NCI-H748 (cell line): ENCODE measurements around the gene RNF212B.
"Not testable (repeated sequence)": the region's sequence is repeated elsewhere in the genome, so short reads cannot be mapped to it uniquely, and the experiment has no call there.

Source experiments
- DNase-seq: peaks from one replicate; lab custom pipeline; 2025; ENCODE audit not compliant: unreplicated experiment; lab: John Stamatoyannopoulos, UW

Gene RNF212B, protein sequence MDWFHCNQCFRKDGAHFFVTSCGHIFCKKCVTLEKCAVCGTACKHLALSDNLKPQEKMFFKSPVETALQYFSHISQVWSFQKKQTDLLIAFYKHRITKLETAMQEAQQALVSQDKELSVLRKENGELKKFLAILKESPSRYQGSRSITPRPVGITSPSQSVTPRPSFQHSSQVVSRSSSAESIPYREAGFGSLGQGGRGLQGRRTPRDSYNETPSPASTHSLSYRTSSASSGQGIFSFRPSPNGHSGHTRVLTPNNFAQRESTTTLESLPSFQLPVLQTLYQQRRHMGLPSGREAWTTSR

DNA sequence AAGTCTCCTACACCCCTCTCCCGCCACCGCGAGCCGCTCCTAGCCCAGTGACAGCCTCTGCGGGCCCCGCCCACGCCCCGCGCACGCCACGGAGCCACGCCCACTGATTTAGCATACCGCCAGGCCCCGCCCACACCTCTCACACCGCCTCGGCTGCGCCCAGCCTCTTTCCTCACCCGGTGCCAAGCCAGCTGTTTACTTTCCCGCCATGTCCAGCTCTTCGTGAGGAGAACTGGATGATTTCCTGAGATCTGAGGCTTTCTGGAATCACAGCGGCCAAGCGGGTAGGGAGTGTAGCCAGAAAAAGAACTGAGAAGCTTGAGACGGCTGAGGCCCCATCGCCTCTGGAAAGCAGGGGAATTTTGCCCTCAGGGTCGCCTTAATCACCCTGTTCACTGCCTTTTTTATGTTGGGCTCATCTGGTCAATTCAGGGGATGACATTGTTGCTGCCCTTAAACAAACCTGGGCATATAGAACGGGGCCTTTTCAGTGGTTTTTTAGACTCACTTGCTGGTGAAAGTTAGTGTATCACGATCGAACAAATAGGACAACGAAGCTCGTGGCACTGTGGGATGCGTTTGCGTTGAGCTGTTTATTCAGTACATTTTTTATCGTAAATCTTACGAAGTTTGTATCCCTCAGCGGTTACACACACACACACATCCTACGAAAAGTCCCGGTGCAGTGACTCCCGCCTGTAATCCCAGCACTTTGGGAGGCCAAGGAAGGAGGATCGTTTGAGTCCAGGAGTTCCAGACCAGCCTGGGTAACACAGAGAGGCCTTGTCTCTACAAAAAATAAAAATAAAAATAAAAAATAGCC lies at the start of gene RNF212B:
Gene RNF212B (plus strand): TSS at position 165 of the 823 bp plus-strand sequence. CDS start 2,410 bp downstream, outside the sequence.
- peak; percentile 93 for DNase-seq

DNA sequence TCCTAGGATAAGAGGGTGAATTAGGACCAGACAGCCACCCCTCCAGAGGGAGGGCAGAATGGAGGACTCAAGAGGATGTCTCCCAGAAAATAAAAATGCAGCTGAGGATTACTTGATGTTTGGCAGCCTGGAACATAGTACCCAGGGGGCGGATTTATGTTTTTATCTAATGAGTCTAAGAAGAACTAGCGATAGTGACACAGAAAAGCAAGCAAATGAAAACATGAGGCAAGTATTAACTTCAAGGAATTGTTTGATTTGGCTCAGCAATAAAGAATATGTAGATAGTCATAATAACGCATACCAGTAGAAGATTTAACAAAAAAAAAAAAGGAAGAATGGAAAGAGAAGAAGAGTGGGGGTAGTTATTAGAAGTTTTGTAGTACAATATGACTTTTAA lies 44.3 kb upstream of the RNF212B start:
- DNase-seq: no peak

DNA sequence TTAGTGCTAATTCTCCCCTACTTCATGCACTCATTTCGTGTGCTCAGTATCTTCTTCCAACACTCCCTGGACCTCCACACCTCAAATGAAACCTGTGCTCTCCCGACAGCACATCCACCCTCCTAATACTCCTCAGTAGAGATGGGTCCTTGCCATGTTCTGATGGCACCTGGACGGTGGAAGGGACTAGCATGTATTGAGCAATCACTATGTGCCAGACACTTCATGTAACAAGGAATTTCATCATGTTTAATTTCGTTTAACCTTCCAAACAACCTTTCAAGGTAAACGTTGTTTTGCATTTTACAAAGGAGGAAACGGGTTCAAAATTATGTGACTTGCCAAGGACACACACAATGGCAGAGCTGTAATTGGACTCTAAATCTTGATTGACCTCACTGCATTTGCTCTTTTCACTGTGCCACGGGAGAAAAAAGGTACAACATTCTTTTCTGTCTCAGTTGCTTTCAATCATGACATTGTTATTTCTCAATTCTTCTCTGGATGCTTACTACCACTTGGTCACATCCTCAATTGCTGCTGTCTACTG lies 42.1 kb upstream of the RNF212B start:
- DNase-seq: no peak

DNA sequence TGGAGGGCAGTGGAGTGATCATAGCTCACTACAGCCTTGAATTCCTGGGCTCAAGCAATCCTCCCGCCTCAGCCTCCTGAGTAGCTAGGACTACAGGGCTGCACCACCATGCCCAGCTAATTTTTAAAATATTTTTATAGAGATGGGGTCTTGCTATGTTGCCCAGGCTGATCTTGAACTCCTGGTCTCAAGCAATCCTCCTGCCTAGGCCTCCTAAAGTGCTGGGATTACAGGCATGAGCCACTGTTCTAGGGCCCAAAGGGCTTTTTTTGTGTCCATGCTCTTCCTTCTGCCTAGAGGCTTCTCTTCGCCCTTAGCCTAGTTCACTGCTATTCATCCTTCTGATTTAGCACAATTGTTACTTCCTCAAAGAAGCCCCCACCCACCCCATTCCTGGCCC lies 41.2 kb upstream of the RNF212B start:
- not testable (repeated sequence) for DNase-seq

DNA sequence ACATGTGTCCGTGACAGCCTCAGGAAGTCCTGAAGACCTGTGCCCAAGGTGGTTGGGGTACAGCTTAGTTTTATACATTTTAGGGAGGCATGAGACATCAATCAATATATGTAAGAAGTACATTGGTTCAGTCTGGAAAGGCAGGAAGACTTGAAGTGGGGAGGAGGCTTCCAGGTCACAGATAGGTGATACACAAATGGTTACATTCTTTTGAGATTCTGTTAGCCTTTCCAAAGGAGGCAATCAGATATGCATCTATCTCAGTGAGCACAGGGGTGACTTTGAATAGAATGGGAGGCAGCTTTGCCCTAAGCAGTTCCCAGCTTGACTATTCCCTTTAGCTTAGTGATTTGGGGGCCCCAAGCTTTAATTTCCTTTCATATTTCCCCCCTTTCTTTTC lies 38.6 kb upstream of the RNF212B start:
- not testable (repeated sequence) for DNase-seq

DNA sequence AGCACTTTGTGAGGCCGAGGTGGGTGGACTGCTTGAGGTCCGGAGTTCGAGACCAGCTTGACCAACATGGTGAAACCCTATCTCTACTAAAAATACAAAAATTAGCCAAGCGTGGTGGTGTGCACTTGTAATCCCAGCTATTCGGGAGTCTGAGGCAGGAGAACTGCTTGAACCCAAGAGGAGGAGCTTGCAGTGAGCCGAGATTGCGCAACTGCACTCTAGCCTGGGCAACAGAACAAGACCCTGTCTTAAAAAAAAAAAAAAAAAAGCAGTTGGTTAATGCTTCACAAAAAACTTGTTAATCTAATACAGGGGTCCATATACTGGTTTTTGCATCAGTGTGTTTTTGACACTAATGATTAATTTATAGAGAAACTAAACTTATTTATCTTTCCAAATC lies 35.7 kb upstream of the RNF212B start:
- DNase-seq: no peak

DNA sequence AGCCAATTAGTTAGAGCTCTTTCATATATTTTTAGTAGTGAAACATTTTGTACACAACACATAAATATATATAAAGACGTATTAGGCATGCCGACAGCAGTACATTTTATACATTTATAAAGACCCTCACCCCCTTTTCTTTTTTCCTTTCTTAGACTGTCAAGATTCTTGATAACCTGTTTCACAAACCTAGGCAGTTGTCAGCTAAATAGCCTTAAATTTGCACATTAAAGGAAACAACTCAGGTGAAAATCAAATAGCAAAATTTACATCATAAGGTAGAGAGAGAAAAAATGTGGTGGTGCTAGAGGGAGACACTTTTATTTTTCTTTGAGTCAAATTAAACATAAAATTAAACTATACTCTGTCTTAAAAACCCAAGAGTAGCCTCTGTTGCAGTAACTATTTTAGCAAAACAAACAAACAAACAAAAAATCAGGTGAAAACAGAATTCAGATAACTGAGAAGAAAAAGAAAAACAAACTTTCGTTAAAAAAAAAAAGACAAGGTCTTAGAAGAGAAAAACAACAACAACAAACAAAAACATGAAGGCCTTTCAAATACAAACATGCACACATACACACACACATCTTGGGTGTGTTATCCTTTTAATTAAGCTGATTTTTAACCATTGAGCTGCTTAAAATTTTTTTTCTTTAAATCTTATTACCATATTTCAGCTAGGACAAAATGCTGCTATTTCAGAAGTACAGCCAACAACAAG lies 31.2 kb upstream of the RNF212B start:
- no peak for DNase-seq

DNA sequence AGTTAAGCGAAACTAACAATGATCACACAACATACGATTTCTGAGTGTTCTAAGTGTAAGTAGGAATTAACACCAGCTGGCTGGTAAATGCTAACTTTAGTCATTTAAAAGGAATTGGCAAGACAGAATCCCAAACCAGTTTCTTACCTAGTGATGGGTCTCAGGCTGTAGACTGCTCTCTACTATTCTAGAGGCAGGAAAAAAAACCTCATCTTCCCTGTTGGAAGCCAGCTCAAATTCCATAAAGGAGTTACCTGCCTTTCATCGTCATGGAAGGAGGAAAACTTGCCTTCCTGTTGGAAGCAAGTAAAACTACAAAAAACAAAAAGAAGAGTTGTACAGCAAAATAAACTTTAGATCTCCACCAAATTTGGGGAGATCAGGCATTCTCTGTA lies 30.6 kb upstream of the RNF212B start:
- DNase-seq: no peak

DNA sequence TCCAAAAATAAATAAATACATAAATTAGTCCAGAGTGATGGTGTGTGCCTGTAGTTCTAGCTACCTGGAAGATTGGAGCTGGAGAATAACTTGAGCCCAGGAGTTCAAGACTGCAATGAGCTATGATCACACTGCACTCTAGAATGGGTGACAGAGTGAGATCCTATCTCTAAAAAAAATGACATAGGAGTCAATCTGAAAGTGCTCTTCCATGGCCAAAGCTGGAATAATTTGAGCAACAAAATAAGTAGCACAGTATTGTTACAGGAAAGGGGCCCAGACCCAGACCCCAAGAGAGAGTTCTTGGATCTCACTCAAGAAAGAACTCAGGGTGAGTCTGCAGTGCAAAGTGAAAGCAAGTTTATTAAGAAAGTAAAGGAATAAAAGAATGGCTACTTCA lies 29.4 kb upstream of the RNF212B start:
- DNase-seq: no peak

DNA sequence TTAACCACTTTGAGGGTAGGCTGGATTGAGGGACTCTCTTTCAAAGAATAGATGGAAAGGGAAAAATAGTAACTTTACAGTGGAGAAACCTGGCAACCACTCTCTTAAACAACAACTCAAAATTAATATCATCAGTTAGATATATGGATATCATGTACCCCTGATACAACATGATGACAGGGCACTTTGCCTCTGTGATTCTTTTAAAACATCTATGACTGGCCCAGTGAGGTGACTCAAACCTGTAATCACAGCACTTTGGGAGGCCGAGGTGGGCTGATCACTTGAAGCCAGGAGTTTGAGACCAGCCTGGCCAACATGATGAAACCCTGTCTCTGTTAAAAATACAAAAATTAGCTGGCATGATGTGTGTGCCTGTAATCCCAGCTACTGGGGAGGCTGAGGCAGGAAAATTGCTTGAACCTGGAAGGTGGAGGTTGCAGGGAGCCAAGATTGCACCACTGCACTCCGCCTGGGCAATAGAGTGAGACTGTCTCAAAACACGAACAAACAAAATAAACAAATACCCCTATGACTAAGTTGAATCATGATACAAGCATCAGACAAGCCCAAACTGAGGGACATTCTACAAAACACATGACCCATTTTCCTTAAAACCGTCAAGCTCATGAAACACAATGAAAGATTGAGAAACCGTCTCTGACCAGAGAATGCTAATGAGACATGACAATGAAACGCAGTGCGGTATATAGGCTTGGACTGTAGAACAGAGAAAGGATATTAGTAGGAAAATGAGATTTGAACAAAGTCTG lies 27.9 kb upstream of the RNF212B start:
- DNase-seq: no peak

DNA sequence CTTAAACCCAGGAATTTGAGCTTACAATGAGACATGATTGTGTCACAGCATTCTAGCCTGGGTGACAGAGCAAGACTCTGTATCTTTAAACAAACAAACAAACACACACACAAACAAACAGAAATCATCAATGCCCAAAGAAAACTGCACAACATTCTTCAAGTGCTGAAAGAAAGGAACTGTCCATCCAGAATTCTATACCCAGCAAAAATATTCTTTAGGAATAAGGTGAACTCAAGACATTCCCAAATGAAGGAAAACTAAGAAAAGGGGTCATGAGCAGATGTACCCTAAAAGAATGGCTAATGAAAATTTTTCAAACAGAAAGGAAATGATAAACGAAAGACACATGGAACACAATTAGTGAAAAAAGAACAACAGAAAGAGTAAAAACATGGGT lies 22.3 kb upstream of the RNF212B start:
- DNase-seq: no peak

DNA sequence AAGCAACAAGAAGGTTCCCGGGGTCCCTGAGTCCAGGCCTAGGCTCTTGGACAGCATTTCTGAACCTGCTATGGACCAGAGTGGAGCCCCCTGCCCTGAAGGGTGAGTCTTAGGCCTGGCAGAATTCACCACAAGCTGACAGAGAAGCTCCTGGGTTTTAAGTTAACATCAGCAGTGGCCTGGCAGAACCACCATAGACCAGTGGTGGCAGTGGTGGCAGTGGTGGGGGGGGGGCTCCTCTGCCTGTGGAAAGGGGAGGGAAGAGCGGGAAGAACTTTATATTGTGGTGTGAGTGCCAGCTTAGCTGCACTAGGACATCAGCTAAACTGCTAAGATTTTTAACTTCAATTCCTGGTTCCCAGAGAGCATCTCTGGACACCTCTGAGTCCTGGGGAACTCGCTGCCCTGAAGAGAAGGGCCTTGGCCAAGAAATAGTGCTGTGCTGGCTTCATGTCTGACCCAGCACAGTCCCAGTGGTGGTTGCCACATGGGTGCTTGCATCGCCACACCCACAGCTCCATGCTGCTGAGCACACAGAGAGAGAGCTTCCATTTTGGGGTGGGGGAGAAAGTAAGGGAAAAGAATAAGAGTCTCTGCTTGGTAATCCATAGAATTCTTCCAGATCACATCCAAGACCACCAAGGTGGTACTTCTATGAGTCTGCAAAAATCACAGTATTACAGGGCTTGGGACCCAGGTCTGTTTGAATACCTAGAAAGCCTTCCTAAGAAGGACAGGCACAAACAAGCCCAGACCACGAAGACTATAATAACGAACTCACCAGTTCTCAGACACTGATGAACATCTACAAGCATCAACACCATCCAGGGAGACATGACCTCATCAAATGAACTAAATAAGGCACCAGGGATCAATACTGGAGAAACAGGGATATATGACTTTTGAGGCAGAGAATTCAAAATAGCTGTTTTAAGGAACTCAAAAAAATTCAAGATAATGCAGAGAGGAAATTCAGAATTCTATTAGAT lies 20.4 kb upstream of the RNF212B start:
- DNase-seq: no peak

DNA sequence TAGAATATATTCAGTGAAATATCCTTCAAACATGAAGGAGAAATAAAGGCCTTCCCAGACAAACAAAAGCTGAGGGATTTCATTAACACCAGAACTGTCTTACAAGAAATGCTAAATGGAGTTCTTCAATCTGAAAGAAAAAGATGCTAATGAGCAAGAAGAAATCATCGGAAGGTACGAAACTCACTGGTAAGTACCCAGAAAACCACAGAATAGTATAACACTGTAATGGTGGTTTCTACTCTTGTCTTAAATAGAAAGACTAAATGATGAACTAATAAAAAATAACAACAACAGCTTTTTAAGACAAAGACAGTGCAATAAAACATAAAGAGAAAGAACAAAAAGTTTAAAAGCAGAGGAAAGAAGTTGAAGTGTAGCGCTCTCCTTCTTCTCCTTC lies 18.7 kb upstream of the RNF212B start:
- DNase-seq: no peak

DNA sequence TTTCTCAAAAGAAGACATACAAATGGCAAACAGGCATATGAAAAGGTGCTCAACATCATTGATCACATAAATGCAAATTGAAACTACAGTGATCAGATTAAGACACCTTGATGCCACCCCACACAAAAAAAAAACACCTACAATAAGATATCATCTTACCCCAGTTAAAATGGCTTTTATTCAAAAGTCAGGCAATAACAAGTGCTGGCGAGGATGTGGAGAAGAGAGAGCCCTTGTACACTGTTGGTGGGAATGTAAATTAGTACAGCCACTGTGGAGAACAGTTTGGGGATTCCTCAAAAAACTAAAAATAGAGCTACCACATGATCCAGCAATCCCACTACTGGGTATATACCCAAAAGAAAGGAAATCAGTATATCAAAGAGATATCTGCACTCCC lies 12.8 kb upstream of the RNF212B start:
- DNase-seq: not testable (repeated sequence)

DNA sequence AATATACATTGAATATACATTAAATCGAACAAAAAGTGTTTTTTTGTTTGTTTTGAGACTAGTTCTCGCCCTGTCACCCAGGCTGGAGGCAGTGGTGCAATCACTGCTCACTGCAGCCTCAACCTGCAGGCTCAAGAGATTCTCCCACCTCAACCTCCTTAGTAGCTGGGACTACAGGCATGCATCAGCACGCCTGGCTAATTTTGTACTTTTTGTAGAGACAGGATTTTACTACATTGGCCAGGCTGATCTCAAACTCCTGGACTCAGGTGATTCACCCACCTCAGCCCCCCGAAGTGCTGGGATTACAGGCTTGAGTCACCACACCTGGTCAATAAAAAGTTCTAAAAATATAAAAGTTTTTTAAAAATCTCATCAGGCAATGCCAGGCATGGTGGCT lies 10.2 kb upstream of the RNF212B start:
- DNase-seq: no peak

DNA sequence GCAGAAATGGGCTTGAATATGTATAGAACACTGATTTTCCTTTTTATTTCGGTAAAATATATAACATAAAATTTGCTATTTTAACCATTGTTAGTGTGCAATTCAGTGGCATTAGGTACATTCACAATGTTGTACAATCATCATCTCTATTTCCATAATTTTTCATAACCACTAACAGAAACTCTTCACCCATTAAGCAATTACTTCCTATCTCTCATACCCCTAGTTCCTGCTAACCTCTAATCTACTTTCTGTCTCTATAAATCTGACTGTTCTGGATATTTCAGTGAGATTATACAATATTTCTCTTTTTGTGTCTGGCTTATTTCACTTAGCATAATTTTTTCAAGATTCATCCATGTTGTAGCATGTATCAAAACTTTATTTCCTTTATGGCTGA lies 8.9 kb upstream of the RNF212B start:
- DNase-seq: no peak

DNA sequence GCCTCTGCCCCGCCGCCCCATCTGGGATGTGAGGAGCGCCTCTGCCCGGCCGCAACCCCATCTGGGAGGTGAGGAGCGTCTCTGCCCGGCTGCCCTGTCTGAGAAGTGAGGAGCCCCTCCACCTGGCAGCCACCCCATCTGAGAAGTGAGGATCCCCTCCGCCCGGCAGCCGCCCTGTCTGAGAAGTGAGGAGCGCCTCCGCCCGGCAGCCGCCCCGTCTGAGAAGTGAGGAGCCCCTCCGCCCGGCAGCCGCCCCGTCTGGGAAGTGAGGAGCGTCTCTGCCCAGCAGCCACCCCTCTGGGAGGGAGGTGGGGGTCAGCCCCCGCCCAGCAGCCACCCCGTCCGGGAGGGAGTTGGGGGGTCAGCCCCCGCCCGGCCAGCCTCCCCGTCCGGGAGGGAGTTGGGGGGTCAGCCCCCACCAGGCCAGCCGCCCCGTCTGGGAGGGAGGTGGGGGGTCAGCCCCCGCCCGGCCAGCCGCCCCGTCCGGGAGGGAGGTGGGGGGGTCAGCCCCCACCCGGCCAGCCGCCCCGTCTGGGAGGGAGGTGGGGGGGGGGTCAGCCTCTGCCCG lies 5.4 kb upstream of the RNF212B start:
- DNase-seq: not testable (repeated sequence)

DNA sequence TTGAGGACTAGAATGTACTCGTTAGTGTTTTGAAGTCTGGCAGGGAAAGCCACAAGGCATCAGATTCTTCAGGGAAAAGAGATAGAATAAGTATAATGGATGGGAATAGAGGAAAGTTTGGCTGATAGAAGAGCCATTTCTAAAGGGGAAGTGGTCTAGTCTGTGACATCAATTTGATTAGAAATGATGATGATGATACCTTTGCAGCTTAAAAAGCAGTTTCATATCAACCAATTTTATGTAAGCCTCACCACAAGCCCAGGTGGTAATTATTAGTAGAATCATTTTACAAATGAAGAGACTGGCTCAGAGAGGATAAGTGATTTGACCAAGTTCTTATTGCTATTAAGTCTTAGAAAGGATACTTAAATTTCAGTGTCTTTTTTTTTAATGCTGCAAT lies 2.9 kb downstream of the RNF212B start:
- DNase-seq: no peak

DNA sequence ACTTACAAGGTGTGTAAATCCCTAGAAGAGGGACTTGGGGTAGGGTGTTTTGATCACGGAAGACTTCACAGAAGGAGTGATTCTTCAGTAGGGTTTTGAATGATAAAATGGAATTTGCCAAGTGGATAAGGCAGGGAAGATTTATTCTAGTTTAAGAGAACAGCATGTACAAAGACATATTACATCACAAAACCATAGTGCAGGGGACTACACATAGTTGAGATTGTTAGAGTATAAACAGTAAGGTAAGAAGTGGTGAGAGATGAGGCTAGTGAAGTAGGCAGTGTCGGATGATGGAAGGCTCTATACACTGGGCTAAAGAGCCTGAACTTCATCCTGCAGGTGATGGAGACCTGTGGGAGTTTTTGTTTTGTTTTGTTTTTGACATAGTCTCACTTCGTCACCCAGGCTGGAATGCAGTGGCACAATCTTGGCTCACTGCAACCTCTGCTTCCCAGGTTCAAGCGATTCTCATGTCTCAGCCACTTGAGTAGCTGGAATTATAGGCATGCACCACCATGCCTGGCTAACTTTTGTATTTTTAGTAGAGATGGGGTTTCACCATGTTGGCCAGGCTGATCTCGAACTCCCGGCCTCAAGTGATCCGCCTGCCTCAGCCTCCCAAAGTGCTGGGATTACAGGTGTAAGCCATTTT lies 3.5 kb downstream of the RNF212B start:
- DNase-seq: not testable (repeated sequence)
